Osteoblast (primary cell): ENCODE results near the gene RAX. TPM values are rescaled to one million over a fixed set of nuclear protein-coding genes. Genes with fewer than 3 reads are reported as not detected.

Experiments used
- DNase-seq: peaks from one replicate; pipeline ENCODE4 v3.0.0; 2011; ENCODE audit warnings: low spot score, mixed read lengths; ENCODE audit not compliant: insufficient read length; ENCODE audit errors: missing footprints
- H2AFZ ChIP-seq: 2 replicates; pipeline ENCODE4 v1.6.0; 2011; ENCODE audit warnings: mild to moderate bottlenecking, low read length
- H3K27ac ChIP-seq: 2 replicates; pipeline ENCODE4 v1.5.1; 2011; ENCODE audit warnings: mild to moderate bottlenecking, low read depth, low read length, moderate library complexity
- H3K27me3 ChIP-seq: 2 replicates; pipeline ENCODE4 v1.6.0; 2012; ENCODE audit warnings: mild to moderate bottlenecking, control low read depth, inconsistent platforms, low read length, moderate library complexity; ENCODE audit not compliant: insufficient read depth
- H3K36me3 ChIP-seq: 2 replicates; pipeline ENCODE4 v1.5.1; 2011; ENCODE audit warnings: mild to moderate bottlenecking, low read length, control low read depth, moderate library complexity; ENCODE audit not compliant: insufficient read depth
- H3K4me1 ChIP-seq: 2 replicates; pipeline ENCODE4 v1.5.1; 2011; ENCODE audit warnings: mild to moderate bottlenecking, low read length, control low read depth, moderate library complexity; ENCODE audit not compliant: insufficient read depth
- H3K4me2 ChIP-seq: 2 replicates; pipeline ENCODE4 v1.6.0; 2011; ENCODE audit warnings: mild to moderate bottlenecking, low read length; ENCODE audit not compliant: insufficient read depth
- H3K4me3 ChIP-seq: fragments of 200-600 bp; sonication (generic); 3 replicates; pipeline ENCODE4 v1.5.1; 2012; ENCODE audit warnings: mild to moderate bottlenecking, low read length, inconsistent platforms; ENCODE audit not compliant: insufficient read depth
- H3K79me2 ChIP-seq: 2 replicates; pipeline ENCODE4 v1.6.0; 2012; ENCODE audit warnings: mild to moderate bottlenecking, low read length, control low read depth, inconsistent platforms; ENCODE audit not compliant: insufficient read depth
- H3K9me3 ChIP-seq: 2 replicates; pipeline ENCODE4 v1.5.1; 2011; ENCODE audit warnings: low read depth, low read length, control low read depth
- H4K20me1 ChIP-seq: 2 replicates; pipeline ENCODE4 v1.6.0; 2012; ENCODE audit warnings: mild to moderate bottlenecking, low read length, control low read depth; ENCODE audit not compliant: insufficient read depth
- CTCF ChIP-seq: IDR thresholded peaks from 2 replicates; pipeline ENCODE4 v1.5.1; 2011; ENCODE audit warnings: mild to moderate bottlenecking, low read depth, low read length, moderate library complexity; ENCODE audit errors: extremely low read depth
- total RNA-seq: library from RNA; depleted of rRNA; stranded (reverse); fragments of >200 nt; gene quantifications from 2 replicates; pipeline ENCODE4 v1.2.3, GENCODE V29; 2012

The RAX gene
- total RNA-seq, 1 donor: not detected

- Histone ChIP-seq H4K20me1 (no peaks in the 10 kb centered on the region), H3K79me2 (no peaks in the 10 kb centered on the region), H3K4me3 (no peak overlapping the region), H3K27me3 (peaks cover 60% of the 10 kb centered on the region), H3K4me2 (no peak overlapping the region), H2AFZ (no peak overlapping the region), H3K4me1 (no peaks in the 10 kb centered on the region), H3K36me3 (no peaks in the 10 kb centered on the region), H3K9me3 (no peaks in the 10 kb centered on the region), H3K27ac (no peak overlapping the region)
- TF ChIP-seq CTCF: no peak
- no peak for DNase-seq
These were observed 20.1 kb upstream of the RAX start for GRCh38 chr18:59293317-59293716.

- Histone ChIP-seq H3K4me1 (no peaks in the 10 kb centered on the region), H3K36me3 (no peaks in the 10 kb centered on the region), H2AFZ (no peak overlapping the region), H4K20me1 (no peaks in the 10 kb centered on the region), H3K4me3 (no peak overlapping the region), H3K27ac (no peak overlapping the region), H3K79me2 (no peaks in the 10 kb centered on the region), H3K4me2 (no peak overlapping the region), H3K27me3 (peaks cover 40% of the 10 kb centered on the region), H3K9me3 (no peaks in the 10 kb centered on the region)
- no peak for TF ChIP-seq CTCF
- DNase-seq: peak; percentile 63
These were observed 13.1 kb upstream of the RAX start for GRCh38 chr18:59286341-59286740.

- no peak overlapping the region for H3K4me3 ChIP-seq
- H3K27me3 ChIP-seq: peaks cover 68% of the 10 kb centered on the region
- H4K20me1 ChIP-seq: no peaks in the 10 kb centered on the region
- no peaks in the 10 kb centered on the region for H3K9me3 ChIP-seq
- H2AFZ ChIP-seq: no peak overlapping the region
- no peak for DNase-seq
- H3K79me2 ChIP-seq: no peaks in the 10 kb centered on the region
- H3K4me2 ChIP-seq: no peak overlapping the region
- H3K36me3 ChIP-seq: no peaks in the 10 kb centered on the region
- TF ChIP-seq CTCF: no peak
- no peak overlapping the region for H3K27ac ChIP-seq
- no peaks in the 10 kb centered on the region for H3K4me1 ChIP-seq
These were observed 9.1 kb upstream of the RAX start for GRCh38 chr18:59282341-59282740.

- H2AFZ ChIP-seq: no peak overlapping the region
- no peak for TF ChIP-seq CTCF
- no peak for DNase-seq
- no peaks in the 10 kb centered on the region for H3K79me2 ChIP-seq
- no peak overlapping the region for H3K27ac ChIP-seq
- H4K20me1 ChIP-seq: no peaks in the 10 kb centered on the region
- H3K4me2 ChIP-seq: no peak overlapping the region
- no peak overlapping the region for H3K4me3 ChIP-seq
- H3K27me3 ChIP-seq: peaks cover 95% of the 10 kb centered on the region
- no peaks in the 10 kb centered on the region for H3K36me3 ChIP-seq
- H3K4me1 ChIP-seq: no peaks in the 10 kb centered on the region
- no peaks in the 10 kb centered on the region for H3K9me3 ChIP-seq
These were observed 6.5 kb upstream of the RAX start for GRCh38 chr18:59279722-59280121.
